Karpas-422 (cell line): ENCODE data around the gene ABCB1. TPM values are rescaled to one million over a fixed set of nuclear protein-coding genes. Genes with fewer than 3 reads are reported as not detected.

Experiments
- DNase-seq: peaks from one replicate; pipeline ENCODE4 v3.0.0-alpha.2; 2015
- H2AFZ ChIP-seq: fragments of 200-600 bp; sonication (generic); 2 replicates; pipeline ENCODE4 v1.6.1; 2014; ENCODE audit warnings: antibody characterized with exemption, low read length, mixed read lengths
- H3K27ac ChIP-seq: fragments of 200-600 bp; sonication (generic); 2 replicates; pipeline ENCODE4 v1.5.1; 2014; ENCODE audit warnings: mild to moderate bottlenecking, low read length, moderate library complexity
- H3K27me3 ChIP-seq: fragments of 200-600 bp; sonication (generic); 2 replicates; pipeline ENCODE4 v1.6.1; 2014; ENCODE audit warnings: low read length, mixed read lengths
- H3K36me3 ChIP-seq: fragments of 200-600 bp; sonication (generic); 2 replicates; pipeline ENCODE4 v1.6.1; 2014; ENCODE audit warnings: low read length, mixed read lengths; ENCODE audit not compliant: insufficient read depth
- H3K4me1 ChIP-seq: fragments of 200-600 bp; sonication (generic); 2 replicates; pipeline ENCODE4 v1.6.1; 2014; ENCODE audit warnings: mild to moderate bottlenecking, low read length, mixed read lengths
- H3K4me2 ChIP-seq: fragments of 200-600 bp; sonication (generic); 2 replicates; pipeline ENCODE4 v1.6.1; 2014; ENCODE audit warnings: low read length, low read depth, mild to moderate bottlenecking; ENCODE audit not compliant: poor library complexity, severe bottlenecking
- H3K4me3 ChIP-seq: fragments of 200-600 bp; sonication (generic); 2 replicates; pipeline ENCODE4 v1.5.1; 2014; ENCODE audit warnings: mild to moderate bottlenecking, antibody characterized with exemption, low read length, mixed read lengths
- H3K79me2 ChIP-seq: fragments of 200-600 bp; sonication (generic); 2 replicates; pipeline ENCODE4 v1.6.1; 2014; ENCODE audit warnings: mild to moderate bottlenecking, low read length, mixed read lengths
- H3K9ac ChIP-seq: fragments of 200-600 bp; sonication (generic); 2 replicates; pipeline ENCODE4 v1.6.0; 2014; ENCODE audit warnings: low read length
- H3K9me2 ChIP-seq: fragments of 200-600 bp; sonication (generic), shearing (Covaris generic); replicated peaks from 2 replicates; pipeline ENCODE4 v1.6.0; 2014; ENCODE audit warnings: mild to moderate bottlenecking, low read length, moderate library complexity; ENCODE audit not compliant: insufficient read depth
- H3K9me3 ChIP-seq: fragments of 300-700, 200-600 bp; sonication (generic); 2 replicates; pipeline ENCODE4 v1.6.1; 2014; ENCODE audit warnings: low read length, mixed read lengths
- H4K20me1 ChIP-seq: fragments of 200-600 bp; sonication (generic); 2 replicates; pipeline ENCODE4 v1.6.1; 2014; ENCODE audit warnings: mild to moderate bottlenecking, antibody characterized with exemption, low read length, low read depth; ENCODE audit not compliant: insufficient read depth
- total RNA-seq: library from RNA; depleted of rRNA; stranded (reverse); fragments of >200 nt; shearing (Covaris generic); gene quantifications from 2 replicates; pipeline ENCODE4 v1.2.3, GENCODE V29; 2014; ENCODE audit warnings: low replicate concordance

ABCB1 gene
- total RNA-seq, 1 experiment from 2014 or later: not detected

DNA sequence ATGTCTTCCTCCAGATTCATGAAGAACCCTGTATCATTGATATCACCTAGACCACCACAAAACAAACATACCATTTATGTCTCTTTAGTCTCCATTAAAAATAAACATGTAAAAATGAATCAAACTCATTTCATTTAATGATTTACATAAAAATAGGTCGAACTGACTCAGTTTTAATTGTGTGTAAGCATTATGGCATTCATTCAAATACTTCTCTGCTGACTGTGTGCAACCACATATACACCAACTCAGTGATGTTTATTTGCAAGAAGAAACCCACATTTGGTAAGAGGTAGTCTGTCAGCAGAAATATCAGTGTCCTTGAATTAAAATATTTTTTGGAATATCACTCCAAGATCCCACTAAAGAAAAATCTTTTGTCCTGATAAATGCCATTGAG is 30.5 kb downstream of the ABCB1 start:
- H3K9me2 ChIP-seq: no peaks in the 10 kb centered on the region
- H3K4me1 ChIP-seq: no peaks in the 10 kb centered on the region
- H3K36me3 ChIP-seq: no peaks in the 10 kb centered on the region
- H3K4me3 ChIP-seq: no peak overlapping the region
- no peaks in the 10 kb centered on the region for H3K9me3 ChIP-seq
- no peak overlapping the region for H3K9ac ChIP-seq
- H3K27me3 ChIP-seq: no peaks in the 10 kb centered on the region
- no peaks in the 10 kb centered on the region for H4K20me1 ChIP-seq
- H3K4me2 ChIP-seq: no peak overlapping the region
- no peaks in the 10 kb centered on the region for H3K79me2 ChIP-seq
- no peak overlapping the region for H2AFZ ChIP-seq
- H3K27ac ChIP-seq: no peak overlapping the region
- no peak for DNase-seq

DNA sequence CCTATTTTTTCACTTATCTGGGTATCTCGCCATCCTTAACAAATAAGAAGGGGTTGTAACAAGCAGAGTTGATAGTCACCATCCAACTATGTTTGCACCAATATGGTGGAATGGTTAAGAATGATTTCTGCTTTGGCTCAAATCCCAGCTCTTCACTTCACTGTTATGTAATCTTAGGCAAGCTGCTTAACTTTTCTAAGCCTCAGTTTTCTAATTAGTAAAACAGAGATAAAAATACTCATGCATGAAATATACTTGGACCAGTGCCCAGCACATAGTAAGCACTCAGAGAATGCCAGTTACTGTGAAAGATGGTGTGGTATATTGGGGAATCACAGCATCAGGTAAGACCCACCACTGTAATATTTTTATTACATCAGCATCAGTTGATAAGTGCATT is 33.6 kb downstream of the ABCB1 start:
- H2AFZ ChIP-seq: no peak overlapping the region
- H3K27me3 ChIP-seq: no peaks in the 10 kb centered on the region
- H3K4me3 ChIP-seq: no peak overlapping the region
- no peak overlapping the region for H3K4me2 ChIP-seq
- H3K9me3 ChIP-seq: no peaks in the 10 kb centered on the region
- H3K9ac ChIP-seq: no peak overlapping the region
- H3K36me3 ChIP-seq: no peaks in the 10 kb centered on the region
- H3K4me1 ChIP-seq: no peaks in the 10 kb centered on the region
- no peaks in the 10 kb centered on the region for H4K20me1 ChIP-seq
- H3K9me2 ChIP-seq: no peaks in the 10 kb centered on the region
- no peak overlapping the region for H3K27ac ChIP-seq
- no peaks in the 10 kb centered on the region for H3K79me2 ChIP-seq
- no peak for DNase-seq

DNA sequence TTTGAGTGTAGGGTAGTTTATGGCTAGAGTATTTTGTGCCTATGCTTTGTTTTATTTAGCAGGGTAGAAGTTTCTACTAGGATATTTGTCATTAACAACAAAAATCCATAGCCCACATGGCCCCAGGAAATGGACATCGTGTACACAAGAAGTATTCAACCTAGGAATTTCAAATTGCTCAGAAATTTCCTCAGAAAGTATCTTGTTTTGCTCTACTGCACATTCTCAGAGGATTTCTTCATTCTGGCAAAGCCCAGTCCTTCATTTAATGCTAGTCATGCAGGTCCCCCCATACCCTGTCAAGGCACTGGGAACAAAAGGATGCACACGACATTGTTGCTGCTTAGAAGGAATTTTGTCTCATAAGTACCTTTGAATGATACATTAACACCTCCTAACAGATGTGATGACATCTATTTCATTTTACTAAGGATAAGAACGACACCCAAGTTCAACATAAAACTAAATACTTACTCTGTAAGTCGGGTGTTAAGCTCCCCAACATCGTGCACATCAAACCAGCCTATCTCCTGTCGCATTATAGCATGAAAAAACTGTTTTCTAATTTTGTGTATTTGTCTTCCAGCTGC is 34.3 kb downstream of the ABCB1 start:
- Histone ChIP-seq H3K4me3 (no peak overlapping the region), H3K9me3 (no peaks in the 10 kb centered on the region), H3K27ac (no peak overlapping the region), H3K36me3 (no peaks in the 10 kb centered on the region), H3K9ac (no peak overlapping the region), H3K79me2 (no peaks in the 10 kb centered on the region), H3K4me2 (no peak overlapping the region), H2AFZ (no peak overlapping the region), H3K9me2 (no peaks in the 10 kb centered on the region), H3K4me1 (no peaks in the 10 kb centered on the region), H3K27me3 (no peaks in the 10 kb centered on the region), H4K20me1 (no peaks in the 10 kb centered on the region)
- no peak for DNase-seq

DNA sequence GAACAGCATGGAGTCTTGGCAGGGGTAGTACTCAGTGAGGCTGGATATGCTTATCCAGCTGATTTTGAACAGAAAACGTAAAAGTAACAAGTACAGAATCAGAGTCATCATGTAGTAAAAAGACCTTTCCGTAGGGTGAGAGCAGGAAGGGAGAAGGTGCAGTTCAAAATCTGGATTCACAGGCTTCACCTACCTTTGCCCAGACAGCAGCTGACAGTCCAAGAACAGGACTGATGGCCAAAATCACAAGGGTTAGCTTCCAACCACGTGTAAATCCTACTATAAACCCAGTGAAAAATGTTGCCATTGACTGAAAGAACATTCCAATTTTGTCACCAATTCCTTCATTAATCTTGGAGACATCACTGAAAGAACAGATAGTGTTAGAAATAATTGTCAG is 34.8 kb downstream of the ABCB1 start:
- Histone ChIP-seq H3K27me3 (no peaks in the 10 kb centered on the region), H3K36me3 (no peaks in the 10 kb centered on the region), H3K4me3 (no peak overlapping the region), H3K79me2 (no peaks in the 10 kb centered on the region), H3K9me2 (no peaks in the 10 kb centered on the region), H2AFZ (no peak overlapping the region), H3K27ac (no peak overlapping the region), H3K9me3 (no peaks in the 10 kb centered on the region), H3K9ac (no peak overlapping the region), H3K4me1 (no peaks in the 10 kb centered on the region), H4K20me1 (no peaks in the 10 kb centered on the region), H3K4me2 (no peak overlapping the region)
- no peak for DNase-seq

DNA sequence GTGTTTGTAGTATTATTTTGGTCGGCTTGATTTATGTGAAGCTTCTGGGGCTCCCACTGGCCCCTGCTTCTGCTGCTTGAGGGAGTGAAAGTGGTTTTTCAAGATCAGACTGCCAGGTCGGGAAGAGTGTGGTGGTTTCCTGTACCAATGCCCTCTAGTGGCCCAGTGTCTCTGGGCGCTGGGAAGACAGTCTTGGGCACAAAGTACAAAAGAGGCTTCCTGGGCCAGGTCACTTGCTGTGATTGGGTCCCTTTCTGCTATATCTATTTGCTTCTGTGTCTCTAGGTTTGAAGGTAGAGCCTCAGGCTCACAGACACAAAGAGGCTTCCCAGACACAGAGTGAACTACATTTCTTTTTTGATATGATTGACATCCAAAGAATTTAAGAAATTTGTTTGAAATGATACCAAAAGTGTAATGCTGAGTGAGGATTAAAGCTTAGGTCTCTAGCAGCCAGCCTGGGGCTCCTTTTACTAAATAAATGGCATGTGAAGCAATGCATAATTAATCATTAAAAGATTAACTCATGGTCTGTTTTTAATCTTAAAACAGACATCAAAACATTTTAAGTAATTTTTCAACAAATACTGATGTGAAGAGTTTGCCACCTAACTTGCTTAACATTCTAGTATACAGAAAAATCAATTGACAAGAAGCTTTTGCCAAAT is 36.3 kb downstream of the ABCB1 start:
- peak; percentile 66 for DNase-seq
- Histone ChIP-seq H3K79me2 (no peaks in the 10 kb centered on the region), H3K4me3 (no peak overlapping the region), H2AFZ (no peak overlapping the region), H3K9ac (no peak overlapping the region), H3K9me2 (no peaks in the 10 kb centered on the region), H3K27ac (no peak overlapping the region), H3K4me1 (no peaks in the 10 kb centered on the region), H3K36me3 (no peaks in the 10 kb centered on the region), H4K20me1 (no peaks in the 10 kb centered on the region), H3K9me3 (no peaks in the 10 kb centered on the region), H3K27me3 (no peaks in the 10 kb centered on the region), H3K4me2 (no peak overlapping the region)

DNA sequence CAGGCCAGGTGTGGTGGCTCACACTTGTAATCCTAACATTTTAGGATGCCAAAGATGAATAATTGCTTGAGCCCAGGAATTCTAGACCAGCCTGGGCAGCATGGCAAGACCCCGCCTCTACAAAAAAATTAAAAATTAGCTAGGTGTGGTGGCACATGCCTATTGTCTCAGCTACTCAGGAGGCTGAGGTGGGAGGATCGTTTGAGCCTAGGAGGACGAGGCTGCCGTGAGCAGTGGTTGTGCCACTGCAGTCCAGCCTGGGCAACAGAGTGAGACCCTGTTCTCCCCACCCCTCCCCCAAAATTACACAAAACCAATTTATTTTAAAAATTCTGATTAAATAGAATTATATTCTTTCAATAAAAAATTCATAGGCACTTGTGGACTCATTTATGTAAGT is 39.0 kb downstream of the ABCB1 start:
- no peak overlapping the region for H3K27ac ChIP-seq
- H3K36me3 ChIP-seq: no peaks in the 10 kb centered on the region
- no peaks in the 10 kb centered on the region for H3K9me2 ChIP-seq
- no peaks in the 10 kb centered on the region for H3K79me2 ChIP-seq
- no peaks in the 10 kb centered on the region for H3K4me1 ChIP-seq
- no peak overlapping the region for H3K4me3 ChIP-seq
- no peak overlapping the region for H3K9ac ChIP-seq
- H3K9me3 ChIP-seq: no peaks in the 10 kb centered on the region
- no peak overlapping the region for H2AFZ ChIP-seq
- no peaks in the 10 kb centered on the region for H4K20me1 ChIP-seq
- H3K4me2 ChIP-seq: no peak overlapping the region
- no peaks in the 10 kb centered on the region for H3K27me3 ChIP-seq
- DNase-seq: no peak

DNA sequence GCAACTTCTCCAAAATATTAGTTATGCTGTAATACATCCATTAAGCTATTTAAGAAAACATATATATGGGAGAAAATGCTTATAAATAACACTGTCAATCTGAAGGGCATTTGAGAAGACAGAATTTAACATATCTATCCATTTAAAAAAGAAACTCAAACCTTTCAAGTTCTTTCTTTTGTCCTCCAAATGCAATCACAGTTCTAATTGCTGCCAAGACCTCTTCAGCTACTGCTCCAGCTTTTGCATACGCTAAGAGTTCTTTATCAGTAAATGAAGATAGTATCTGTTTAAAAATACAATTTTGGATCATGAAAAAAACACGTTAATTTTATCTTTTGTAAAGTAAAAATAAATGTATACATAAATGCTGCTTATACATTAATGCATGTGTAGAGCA is 39.6 kb downstream of the ABCB1 start:
- Histone ChIP-seq H3K9me2 (no peaks in the 10 kb centered on the region), H3K27me3 (no peaks in the 10 kb centered on the region), H3K79me2 (no peaks in the 10 kb centered on the region), H2AFZ (no peak overlapping the region), H3K4me2 (no peak overlapping the region), H3K9me3 (no peaks in the 10 kb centered on the region), H4K20me1 (no peaks in the 10 kb centered on the region), H3K27ac (no peak overlapping the region), H3K4me3 (no peak overlapping the region), H3K4me1 (no peaks in the 10 kb centered on the region), H3K9ac (no peak overlapping the region), H3K36me3 (no peaks in the 10 kb centered on the region)
- DNase-seq: no peak

DNA sequence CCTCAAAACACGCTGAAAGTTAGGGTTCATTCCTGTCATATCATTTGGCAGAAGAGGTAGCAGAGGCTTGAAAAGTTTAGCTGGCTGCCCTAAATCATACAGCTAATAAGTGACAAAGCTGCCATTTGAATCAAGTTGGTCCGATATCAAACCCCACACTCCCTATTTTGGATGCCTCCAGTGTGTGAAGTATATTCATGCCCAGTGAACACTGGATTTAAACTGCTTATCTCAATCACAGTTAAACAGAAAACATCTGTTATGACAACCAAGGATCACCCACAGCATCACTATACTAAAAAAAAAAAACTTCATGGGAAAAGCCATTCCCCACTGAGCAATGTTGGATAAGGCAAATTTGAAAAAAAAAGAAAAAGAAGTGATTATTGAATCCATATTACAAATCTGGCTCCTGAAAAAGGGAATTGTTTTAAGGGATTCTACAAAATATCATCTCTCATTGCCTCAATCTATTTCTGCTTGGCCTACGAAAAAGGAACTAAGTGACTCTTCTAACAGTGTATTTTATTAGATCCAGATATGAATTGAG is 48.3 kb downstream of the ABCB1 start:
- no peaks in the 10 kb centered on the region for H3K27me3 ChIP-seq
- no peaks in the 10 kb centered on the region for H3K4me1 ChIP-seq
- no peaks in the 10 kb centered on the region for H3K36me3 ChIP-seq
- H3K9me2 ChIP-seq: no peaks in the 10 kb centered on the region
- no peak overlapping the region for H3K27ac ChIP-seq
- no peak for DNase-seq
- no peak overlapping the region for H3K9ac ChIP-seq
- H3K79me2 ChIP-seq: no peaks in the 10 kb centered on the region
- H3K4me2 ChIP-seq: no peak overlapping the region
- H3K9me3 ChIP-seq: no peaks in the 10 kb centered on the region
- H3K4me3 ChIP-seq: no peak overlapping the region
- H2AFZ ChIP-seq: no peak overlapping the region
- H4K20me1 ChIP-seq: no peaks in the 10 kb centered on the region
